A673 (cell line): ENCODE data around the gene GRIK5. TPM values are rescaled to one million over a fixed set of nuclear protein-coding genes. Genes with fewer than 3 reads are reported as not detected.

Source experiments
- BruUV-seq: library from RNA; stranded (reverse); fragments of 400-500 nt; replicated peaks from 2 replicates; lab custom pipeline; 2021; lab: Mats Ljungman, UMichigan
- CTCF ChIA-PET: fragments of 300-600 bp; sonication (Branson Sonifier 250); formaldehyde crosslinking; loops from one replicate; lab custom pipeline; 2022; ENCODE audit warnings: antibody characterized with exemption; lab: Charles Lee
- POLR2A ChIA-PET: fragments of 300-600 bp; sonication (Branson Sonifier 250); formaldehyde crosslinking; loops from one replicate; lab custom pipeline; 2022; ENCODE audit warnings: antibody characterized with exemption; ENCODE audit not compliant: low non-redundant PET; lab: Charles Lee
- DNase-seq: peaks from one replicate; pipeline ENCODE4 v3.0.0-alpha.2; 2015; ENCODE audit warnings: low spot score
- H3K27ac ChIP-seq: fragments of 200-600 bp; sonication (generic); 2 replicates; pipeline ENCODE4 v1.5.1; 2016; ENCODE audit warnings: mixed run types, low read depth, mild to moderate bottlenecking, mixed read lengths, antibody characterized with exemption, low read length; ENCODE audit not compliant: poor library complexity, severe bottlenecking
- H3K27me3 ChIP-seq: fragments of 200-600 bp; sonication (generic); replicated peaks from 2 replicates; pipeline ENCODE4 v1.6.1; 2017; ENCODE audit warnings: mixed run types, low read depth, mild to moderate bottlenecking, mixed read lengths, antibody characterized with exemption, low read length; ENCODE audit not compliant: insufficient read depth, poor library complexity
- H3K36me3 ChIP-seq: fragments of 200-600 bp; sonication (generic); 2 replicates; pipeline ENCODE4 v1.6.1; 2016; ENCODE audit warnings: mixed run types, mild to moderate bottlenecking, mixed read lengths, antibody characterized with exemption, low read length; ENCODE audit not compliant: insufficient read depth, poor library complexity, severe bottlenecking
- H3K4me1 ChIP-seq: fragments of 200-600 bp; sonication (generic); 2 replicates; pipeline ENCODE4 v1.6.1; 2017; ENCODE audit warnings: mixed run types, mild to moderate bottlenecking, mixed read lengths, antibody characterized with exemption, low read length; ENCODE audit not compliant: insufficient read depth, poor library complexity, severe bottlenecking
- H3K4me3 ChIP-seq: fragments of 200-600 bp; sonication (generic); 2 replicates; pipeline ENCODE4 v1.5.1; 2016; ENCODE audit warnings: low read depth, mixed run types, mild to moderate bottlenecking, mixed read lengths, low read length; ENCODE audit not compliant: poor library complexity, severe bottlenecking
- H3K9me3 ChIP-seq: fragments of 200-600 bp; sonication (generic); 2 replicates; pipeline ENCODE4 v1.6.1; 2016; ENCODE audit warnings: mixed run types, low read depth, mild to moderate bottlenecking, mixed read lengths, antibody characterized with exemption, low read length; ENCODE audit not compliant: poor library complexity, severe bottlenecking
- CTCF ChIP-seq: fragments of 300-800, 200-600 bp; sonication (generic); conservative IDR thresholded peaks from 2 replicates; pipeline ENCODE4 v1.5.1; 2017; ENCODE audit warnings: low read depth, mild to moderate bottlenecking, antibody characterized with exemption, low read length, moderate library complexity, mixed read lengths
- EZH2 ChIP-seq: fragments of 200-600 bp; sonication (generic); IDR thresholded peaks from 2 replicates; pipeline ENCODE4 v1.6.1; 2017; ENCODE audit warnings: borderline replicate concordance, low read depth, mild to moderate bottlenecking, mixed read lengths, antibody characterized with exemption, low read length; ENCODE audit not compliant: poor library complexity, severe bottlenecking
- intact Hi-C: fragments of 100-400 bp; cut with micrococcal nuclease; formaldehyde crosslinking; loops from one replicate; pipeline ENCODE4 v1.10.0; 2022; ENCODE audit not compliant: unreplicated experiment
- total RNA-seq: library from RNA; stranded (reverse); gene quantifications from 2 replicates; pipeline ENCODE4 v1.2.3, GENCODE V29; 2021

GRIK5 gene
- total RNA-seq, 1 experiment from 2014 or later = 24.0 TPM

GRCh38 chr19:42096255-42096837 is 26.3 kb upstream of the GRIK5 start:
- BruUV-seq = no TSS peak

GRCh38 chr19:42095814-42096230 is 25.8 kb upstream of the GRIK5 start:
- CTCF ChIA-PET = no interaction called here
- H3K4me1 ChIP-seq = peaks cover 5% of the 10 kb centered on the region
- no peaks in the 10 kb centered on the region for H3K9me3 ChIP-seq
- no peak overlapping the region for H3K4me3 ChIP-seq
- no peak overlapping the region for H3K27ac ChIP-seq
- H3K27me3 ChIP-seq = no peaks in the 10 kb centered on the region
- no peak for DNase-seq
- TF ChIP-seq CTCF = no peak
- TF ChIP-seq EZH2 = no peak
- no peaks in the 10 kb centered on the region for H3K36me3 ChIP-seq
- no TSS peak for BruUV-seq
- POLR2A ChIA-PET = no interaction called here
- intact Hi-C loops = no loop called here

More at GRCh38 chr19:42096255-42096837, 26.3 kb upstream of the GRIK5 start:
- no peak for DNase-seq
- Histone ChIP-seq H3K27me3 (no peaks in the 10 kb centered on the region), H3K27ac (no peak overlapping the region), H3K36me3 (no peaks in the 10 kb centered on the region), H3K4me1 (peaks cover 5% of the 10 kb centered on the region), H3K4me3 (no peak overlapping the region), H3K9me3 (no peaks in the 10 kb centered on the region)
- ChIA-PET POLR2A (no interaction called here), CTCF (no interaction called here)
- intact Hi-C loops = no loop called here
- no peak for TF ChIP-seq EZH2
- no peak for TF ChIP-seq CTCF

GRCh38 chr19:42095142-42095813 is 25.3 kb upstream of the GRIK5 start:
- H3K27me3 ChIP-seq = no peaks in the 10 kb centered on the region
- H3K36me3 ChIP-seq = no peaks in the 10 kb centered on the region
- no peaks in the 10 kb centered on the region for H3K9me3 ChIP-seq
- peaks cover 5% of the 10 kb centered on the region for H3K4me1 ChIP-seq
- H3K27ac ChIP-seq = no peak overlapping the region
- ChIA-PET POLR2A (no interaction called here), CTCF (no interaction called here)
- intact Hi-C loops = no loop called here
- H3K4me3 ChIP-seq = no peak overlapping the region
- TF ChIP-seq EZH2 = no peak
- TF ChIP-seq CTCF = no peak
- no TSS peak for BruUV-seq
- no peak for DNase-seq
